H1 (cell line): ENCODE measurements around the gene OXLD1. TPM values are rescaled to one million over a fixed set of nuclear protein-coding genes. Genes with fewer than 3 reads are reported as not detected.

ENCODE experiments used
- ASH2L ChIP-seq: fragments of 200-600, 300-600 bp; sonication (generic); IDR thresholded peaks from one replicate; pipeline ENCODE4 v1.7.1; 2017; ENCODE audit warnings: low read length
- BRCA1 ChIP-seq: IDR thresholded peaks from 2 replicates; pipeline ENCODE4 v1.6.1; 2012; ENCODE audit warnings: low read depth, low read length, improper control_type of control experiment
- CBX5 ChIP-seq: fragments of 300-800, 300-1000 bp; sonication (generic); IDR thresholded peaks from 2 replicates; pipeline ENCODE4 v1.7.1; 2016; ENCODE audit warnings: antibody characterized with exemption, low read length, low read depth
- CHD1 ChIP-seq: IDR thresholded peaks from 2 replicates; pipeline ENCODE4 v1.6.1; 2012; ENCODE audit warnings: low read depth, low read length, improper control_type of control experiment
- HDAC2 ChIP-seq, 2 experiments: fragments of 300-600 bp in 1 of 2; sonication (generic) in 1 of 2; IDR thresholded peaks; 2 replicates each; pipeline ENCODE4 v1.6.1; 2011 to 2012; ENCODE audit warnings: low read depth in 2 of 2, low read length in 2 of 2, mild to moderate bottlenecking in 2 of 2, moderate library complexity in 2 of 2, borderline replicate concordance in 1 of 2, inconsistent platforms in 1 of 2
- KDM5A ChIP-seq: fragments of 200-600 bp; IDR thresholded peaks from 2 replicates; pipeline ENCODE4 v1.7.1; 2012; ENCODE audit warnings: mild to moderate bottlenecking, low read length, inconsistent platforms, mixed read lengths
- SIRT6 ChIP-seq: IDR thresholded peaks from one replicate; pipeline ENCODE4 v1.7.1; 2012; ENCODE audit warnings: low read length, inconsistent platforms
- SP1 ChIP-seq: IDR thresholded peaks from 2 replicates; pipeline ENCODE4 v1.6.1; 2011; ENCODE audit warnings: low read depth, low read length
- polyA plus RNA-seq, 7 experiments: library from polyadenylated mRNA; depleted of rRNA in 3 of 7; stranded (reverse) in 5 of 7; unstranded in 2 of 7; fragments of >200 nt in 5 of 7; fragments of 200-250 nt in 2 of 7; gene quantifications; 1 replicate in 5 of 7; 2 replicates in 1 of 7; 4 replicates in 1 of 7; pipeline versions ENCODE4 v1.2.1 to v1.2.3, GENCODE V29; 2011 to 2013; ENCODE audit warnings: missing spikeins in 2 of 7, mixed read lengths in 2 of 7
- total RNA-seq: library from RNA; stranded (reverse); fragmentation: NEBNext Ultra II Directional; extraction: Animal tissue kit (Norgen Biotek cat#: 25700); gene quantifications from 2 replicates; pipeline ENCODE4 v1.2.1, GENCODE V29; 2021
- TF ChIP-seq, protein P1 (sequence below), 3 experiments: IDR thresholded peaks; 1 replicate in 2 of 3; 2 replicates in 1 of 3; pipeline versions ENCODE4 v1.5.1 to v1.6.1; 2011; ENCODE audit warnings: low read length in 3 of 3, mild to moderate bottlenecking in 3 of 3, inconsistent platforms in 2 of 3, low read depth in 1 of 3, moderate library complexity in 1 of 3; ENCODE audit not compliant: insufficient read depth in 1 of 3; ENCODE audit errors: control extremely low read depth in 1 of 3
- TF ChIP-seq, protein P2 (sequence below): IDR thresholded peaks from 2 replicates; pipeline ENCODE4 v1.6.1; 2011; ENCODE audit warnings: low read length, improper control_type of control experiment

The OXLD1 gene
- total and polyA plus RNA-seq, 2 of the 8 experiments (the other 6 are each of a cell fraction or from before 2014, with no cell fraction given): 41.5 to 61.9 TPM

DNA sequence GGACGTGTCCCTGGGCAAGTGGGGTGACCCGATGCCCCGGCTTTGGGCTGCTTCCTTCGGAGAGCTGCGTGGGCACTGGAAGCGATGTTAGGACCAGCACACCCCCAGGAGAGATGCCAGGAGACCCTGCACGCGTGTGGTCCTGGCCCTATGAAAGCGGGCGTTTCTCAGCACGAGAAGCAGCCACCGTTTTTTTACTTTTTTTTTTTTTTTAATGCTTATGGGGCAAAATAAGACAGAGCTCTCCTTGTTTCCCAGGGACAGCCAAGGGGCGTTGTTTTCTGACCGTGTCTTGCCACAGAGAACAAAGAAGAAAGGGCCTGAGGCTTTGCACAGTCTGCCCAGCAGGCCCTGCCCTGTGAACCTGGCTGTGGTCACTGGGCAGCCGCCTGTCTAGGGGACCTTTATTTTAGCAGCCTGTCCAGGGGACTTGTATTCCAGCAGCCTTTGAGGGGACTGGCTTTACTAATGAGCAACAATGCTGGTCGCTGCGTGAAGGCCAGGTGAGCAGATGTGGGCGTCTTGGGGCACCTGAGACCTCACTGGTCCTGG, 46.7 kb upstream of the OXLD1 start (continued):
- TF ChIP-seq, protein P1, sequence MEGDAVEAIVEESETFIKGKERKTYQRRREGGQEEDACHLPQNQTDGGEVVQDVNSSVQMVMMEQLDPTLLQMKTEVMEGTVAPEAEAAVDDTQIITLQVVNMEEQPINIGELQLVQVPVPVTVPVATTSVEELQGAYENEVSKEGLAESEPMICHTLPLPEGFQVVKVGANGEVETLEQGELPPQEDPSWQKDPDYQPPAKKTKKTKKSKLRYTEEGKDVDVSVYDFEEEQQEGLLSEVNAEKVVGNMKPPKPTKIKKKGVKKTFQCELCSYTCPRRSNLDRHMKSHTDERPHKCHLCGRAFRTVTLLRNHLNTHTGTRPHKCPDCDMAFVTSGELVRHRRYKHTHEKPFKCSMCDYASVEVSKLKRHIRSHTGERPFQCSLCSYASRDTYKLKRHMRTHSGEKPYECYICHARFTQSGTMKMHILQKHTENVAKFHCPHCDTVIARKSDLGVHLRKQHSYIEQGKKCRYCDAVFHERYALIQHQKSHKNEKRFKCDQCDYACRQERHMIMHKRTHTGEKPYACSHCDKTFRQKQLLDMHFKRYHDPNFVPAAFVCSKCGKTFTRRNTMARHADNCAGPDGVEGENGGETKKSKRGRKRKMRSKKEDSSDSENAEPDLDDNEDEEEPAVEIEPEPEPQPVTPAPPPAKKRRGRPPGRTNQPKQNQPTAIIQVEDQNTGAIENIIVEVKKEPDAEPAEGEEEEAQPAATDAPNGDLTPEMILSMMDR (IDR thresholded peaks at IDR 0.05; ENCODE audit: control extremely low read depth in 1 of 3, insufficient read depth in 1 of 3, low read depth in 1 of 3, low read length in 3 of 3): no peak
- no peak for TF ChIP-seq SIRT6
- TF ChIP-seq ASH2L: no peak
- TF ChIP-seq SP1: no peak
- TF ChIP-seq HDAC2 (IDR thresholded peaks at IDR 0.05; ENCODE audit: borderline replicate concordance in 1 of 2, low read depth in 2 of 2, low read length in 2 of 2): no peak
- TF ChIP-seq BRCA1: no peak
- TF ChIP-seq, protein P2, sequence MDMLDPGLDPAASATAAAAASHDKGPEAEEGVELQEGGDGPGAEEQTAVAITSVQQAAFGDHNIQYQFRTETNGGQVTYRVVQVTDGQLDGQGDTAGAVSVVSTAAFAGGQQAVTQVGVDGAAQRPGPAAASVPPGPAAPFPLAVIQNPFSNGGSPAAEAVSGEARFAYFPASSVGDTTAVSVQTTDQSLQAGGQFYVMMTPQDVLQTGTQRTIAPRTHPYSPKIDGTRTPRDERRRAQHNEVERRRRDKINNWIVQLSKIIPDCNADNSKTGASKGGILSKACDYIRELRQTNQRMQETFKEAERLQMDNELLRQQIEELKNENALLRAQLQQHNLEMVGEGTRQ: no peak
- TF ChIP-seq CBX5: no peak
- no peak for TF ChIP-seq KDM5A
- no peak for TF ChIP-seq CHD1
